ENCODE data around the gene PSMA2. TPM values are rescaled to one million over a fixed set of nuclear protein-coding genes. Genes with fewer than 3 reads are reported as not detected.
A peak's percentile ranks its signal among the peaks of the same experiment; 100 is the strongest.

Gene PSMA2
- polyA plus RNA-seq (2013, experiment 1 of 2), result 224 TPM
- 232 TPM for polyA plus RNA-seq (2013, experiment 2 of 2)

- no peak within 1 kb of the TSS for H2AK5ac ChIP-seq (ENCODE audit: low read depth, low read length)
- H3K4me1 ChIP-seq (ENCODE audit: control insufficient read depth in 2 of 2, insufficient read depth in 1 of 2, low read depth in 1 of 2, low read length in 2 of 2), result peaks cover 3 to 4% of the 10 kb centered on the region in 2 donors
- no peak within 1 kb of the TSS for H4K91ac ChIP-seq (ENCODE audit: low read depth, low read length, poor library complexity)
- H3K27ac ChIP-seq (replicated peaks; ENCODE audit: low read length), result no peak within 1 kb of the TSS
- H3K4me3 ChIP-seq (ENCODE audit: low read length in 2 of 2), result peak within 1 kb of the TSS; percentile 84 to 92
- no peak within 1 kb of the TSS for H2BK120ac ChIP-seq (ENCODE audit: low read depth, low read length)
- H3K4me2 ChIP-seq (ENCODE audit: insufficient read depth, low read length, poor library complexity, severe bottlenecking), result peak within 1 kb of the TSS; percentile 56
- H3K18ac ChIP-seq (ENCODE audit: low read length), result peak within 1 kb of the TSS; percentile 93
- H3K9me3 ChIP-seq (replicated peaks in 1 of 2; ENCODE audit: control insufficient read depth in 2 of 2, insufficient read depth in 1 of 2, low read depth in 1 of 2, low read length in 2 of 2), result no peaks in the 10 kb centered on the region
- peak within 1 kb of the TSS; percentile 94 for H3K23ac ChIP-seq (ENCODE audit: low read depth, low read length, poor library complexity)
- H3K9ac ChIP-seq (ENCODE audit: low read depth, low read length, poor library complexity), result peak within 1 kb of the TSS; percentile 89
- no peaks in the 10 kb centered on the region for H3K27me3 ChIP-seq (ENCODE audit: control insufficient read depth in 3 of 3, insufficient read depth in 3 of 3, low read depth in 1 of 3, low read length in 3 of 3)
- peaks cover 7 to 53% of the 10 kb centered on the region in 2 donors for H3K36me3 ChIP-seq (replicated peaks in 1 of 2; ENCODE audit: control insufficient read depth in 2 of 2, insufficient read depth in 2 of 2, low read length in 2 of 2)
- H2BK12ac ChIP-seq (ENCODE audit: low read length), result peak within 1 kb of the TSS; percentile 76
- peak; percentile 94 for DNase-seq (ENCODE audit: low spot score)
- H2BK15ac ChIP-seq (ENCODE audit: low read length), result peak within 1 kb of the TSS; percentile 69
- WGBS, 2 donors (ENCODE audit: extremely low coverage in 2 of 2, insufficient read length in 2 of 2, insufficient replicate concordance in 1 of 2), result no CpG with 5 or more reads among the region's 56 CpGs
- H2AFZ ChIP-seq (ENCODE audit: low read length), result peak within 1 kb of the TSS; percentile 88
- peak within 1 kb of the TSS; percentile 23 for H4K8ac ChIP-seq (ENCODE audit: low read depth, low read length)
- H3K79me1 ChIP-seq (ENCODE audit: low read depth, low read length), result peaks cover 2% of the 10 kb centered on the region
- H3K4ac ChIP-seq (ENCODE audit: low read length), result no peak within 1 kb of the TSS
- H3K14ac ChIP-seq (ENCODE audit: low read length), result no peak within 1 kb of the TSS
- H2BK5ac ChIP-seq (ENCODE audit: low read length), result no peak within 1 kb of the TSS
Observed at GRCh38 chr7:42931834-42932651, at the start of gene PSMA2, which contains the start of gene MRPL32. Gene PSMA2, minus strand, starts transcription at chr7:42932174. Its CDS starts 16 bp downstream, at chr7:42932158. Gene MRPL32, plus strand, starts transcription at chr7:42932376. Its CDS starts 11 bp downstream, at chr7:42932387.

- Histone ChIP-seq H2BK15ac (ENCODE audit: low read length) (no peak overlapping the region), H3K9ac (ENCODE audit: low read depth, low read length, poor library complexity) (no peak overlapping the region), H3K14ac (ENCODE audit: low read length) (no peak overlapping the region), H4K91ac (ENCODE audit: low read depth, low read length, poor library complexity) (no peak overlapping the region), H3K4ac (ENCODE audit: low read length) (no peak overlapping the region), H3K4me3 (ENCODE audit: low read length in 2 of 2) (no peak overlapping the region), H3K79me1 (ENCODE audit: low read depth, low read length) (no peaks in the 10 kb centered on the region), H2BK120ac (ENCODE audit: low read depth, low read length) (no peak overlapping the region), H3K36me3 (replicated peaks in 1 of 2; ENCODE audit: control insufficient read depth in 2 of 2, insufficient read depth in 2 of 2, low read length in 2 of 2) (no peaks in the 10 kb centered on the region), H2AFZ (ENCODE audit: low read length) (no peak overlapping the region), H3K4me2 (ENCODE audit: insufficient read depth, low read length, poor library complexity, severe bottlenecking) (no peak overlapping the region), H4K8ac (ENCODE audit: low read depth, low read length) (no peak overlapping the region), H3K27ac (replicated peaks; ENCODE audit: low read length) (no peak overlapping the region), H3K18ac (ENCODE audit: low read length) (no peak overlapping the region), H3K9me3 (replicated peaks in 1 of 2; ENCODE audit: control insufficient read depth in 2 of 2, insufficient read depth in 1 of 2, low read depth in 1 of 2, low read length in 2 of 2) (peaks cover 2 to 5% of the 10 kb centered on the region in 2 donors), H3K27me3 (ENCODE audit: control insufficient read depth in 3 of 3, insufficient read depth in 3 of 3, low read depth in 1 of 3, low read length in 3 of 3) (no peaks in the 10 kb centered on the region), H3K23ac (ENCODE audit: low read depth, low read length, poor library complexity) (no peak overlapping the region), H2AK5ac (ENCODE audit: low read depth, low read length) (no peak overlapping the region), H3K4me1 (ENCODE audit: control insufficient read depth in 2 of 2, insufficient read depth in 1 of 2, low read depth in 1 of 2, low read length in 2 of 2) (no peaks in the 10 kb centered on the region), H2BK5ac (ENCODE audit: low read length) (no peak overlapping the region), H2BK12ac (ENCODE audit: low read length) (no peak overlapping the region)
- WGBS, 2 donors (ENCODE audit: extremely low coverage in 2 of 2, insufficient read length in 2 of 2, insufficient replicate concordance in 1 of 2), result no CpG with 5 or more reads among the region's 1 CpG
- DNase-seq (ENCODE audit: low spot score), result no peak
Observed at GRCh38 chr7:42981601-42982000, 49.6 kb upstream of the PSMA2 start.

GRCh38 chr7:42980514-42980913, 48.5 kb upstream of the PSMA2 start:
- no peak overlapping the region for H4K91ac ChIP-seq (ENCODE audit: low read depth, low read length, poor library complexity)

GRCh38 chr7:42980084-42980483, 48.1 kb upstream of the PSMA2 start:
- H2BK15ac ChIP-seq (ENCODE audit: low read length), result no peak overlapping the region
- no peak overlapping the region for H4K91ac ChIP-seq (ENCODE audit: low read depth, low read length, poor library complexity)
- H3K14ac ChIP-seq (ENCODE audit: low read length), result no peak overlapping the region
- no peak overlapping the region for H3K4me2 ChIP-seq (ENCODE audit: insufficient read depth, low read length, poor library complexity, severe bottlenecking)
- H3K27me3 ChIP-seq (ENCODE audit: control insufficient read depth in 3 of 3, insufficient read depth in 3 of 3, low read depth in 1 of 3, low read length in 3 of 3), result no peaks in the 10 kb centered on the region
- H3K23ac ChIP-seq (ENCODE audit: low read depth, low read length, poor library complexity), result no peak overlapping the region
- no peaks in the 10 kb centered on the region for H3K36me3 ChIP-seq (replicated peaks in 1 of 2; ENCODE audit: control insufficient read depth in 2 of 2, insufficient read depth in 2 of 2, low read length in 2 of 2)
- no peak overlapping the region for H2AFZ ChIP-seq (ENCODE audit: low read length)
- no peaks in the 10 kb centered on the region for H3K79me1 ChIP-seq (ENCODE audit: low read depth, low read length)
- no peak overlapping the region for H3K4ac ChIP-seq (ENCODE audit: low read length)
- H2BK120ac ChIP-seq (ENCODE audit: low read depth, low read length), result no peak overlapping the region
- H3K4me1 ChIP-seq (ENCODE audit: control insufficient read depth in 2 of 2, insufficient read depth in 1 of 2, low read depth in 1 of 2, low read length in 2 of 2), result no peaks in the 10 kb centered on the region
- no peak overlapping the region for H4K8ac ChIP-seq (ENCODE audit: low read depth, low read length)
- H3K9me3 ChIP-seq (replicated peaks in 1 of 2; ENCODE audit: control insufficient read depth in 2 of 2, insufficient read depth in 1 of 2, low read depth in 1 of 2, low read length in 2 of 2), result peaks cover 2 to 5% of the 10 kb centered on the region in 2 donors
- no peak overlapping the region for H2BK12ac ChIP-seq (ENCODE audit: low read length)
- H3K27ac ChIP-seq (replicated peaks; ENCODE audit: low read length), result no peak overlapping the region
- H3K9ac ChIP-seq (ENCODE audit: low read depth, low read length, poor library complexity), result no peak overlapping the region
- no peak overlapping the region for H3K18ac ChIP-seq (ENCODE audit: low read length)
- H2AK5ac ChIP-seq (ENCODE audit: low read depth, low read length), result no peak overlapping the region
- H3K4me3 ChIP-seq (ENCODE audit: low read length in 2 of 2), result no peak overlapping the region
- DNase-seq (ENCODE audit: low spot score), result no peak
- H2BK5ac ChIP-seq (ENCODE audit: low read length), result no peak overlapping the region
- WGBS, 2 donors (ENCODE audit: extremely low coverage in 2 of 2, insufficient read length in 2 of 2, insufficient replicate concordance in 1 of 2), result no CpG with 5 or more reads among the region's 2 CpGs

More at GRCh38 chr7:42980514-42980913, 48.5 kb upstream of the PSMA2 start:
- no peak overlapping the region for H2BK5ac ChIP-seq (ENCODE audit: low read length)
- no peak overlapping the region for H3K18ac ChIP-seq (ENCODE audit: low read length)
- WGBS, 2 donors (ENCODE audit: extremely low coverage in 2 of 2, insufficient read length in 2 of 2, insufficient replicate concordance in 1 of 2), result no CpG with 5 or more reads among the region's 3 CpGs
- no peak for DNase-seq (ENCODE audit: low spot score)
- no peak overlapping the region for H3K27ac ChIP-seq (replicated peaks; ENCODE audit: low read length)
- H2BK12ac ChIP-seq (ENCODE audit: low read length), result no peak overlapping the region
- no peak overlapping the region for H2BK15ac ChIP-seq (ENCODE audit: low read length)
- H3K9ac ChIP-seq (ENCODE audit: low read depth, low read length, poor library complexity), result no peak overlapping the region
- peaks cover 2 to 5% of the 10 kb centered on the region in 2 donors for H3K9me3 ChIP-seq (replicated peaks in 1 of 2; ENCODE audit: control insufficient read depth in 2 of 2, insufficient read depth in 1 of 2, low read depth in 1 of 2, low read length in 2 of 2)
- no peak overlapping the region for H4K8ac ChIP-seq (ENCODE audit: low read depth, low read length)
- H2AFZ ChIP-seq (ENCODE audit: low read length), result no peak overlapping the region
- H3K14ac ChIP-seq (ENCODE audit: low read length), result no peak overlapping the region
- H3K4me3 ChIP-seq (ENCODE audit: low read length in 2 of 2), result no peak overlapping the region
- H3K36me3 ChIP-seq (replicated peaks in 1 of 2; ENCODE audit: control insufficient read depth in 2 of 2, insufficient read depth in 2 of 2, low read length in 2 of 2), result no peaks in the 10 kb centered on the region
- no peaks in the 10 kb centered on the region for H3K27me3 ChIP-seq (ENCODE audit: control insufficient read depth in 3 of 3, insufficient read depth in 3 of 3, low read depth in 1 of 3, low read length in 3 of 3)
- H3K4me2 ChIP-seq (ENCODE audit: insufficient read depth, low read length, poor library complexity, severe bottlenecking), result no peak overlapping the region
- no peaks in the 10 kb centered on the region for H3K79me1 ChIP-seq (ENCODE audit: low read depth, low read length)
- H3K23ac ChIP-seq (ENCODE audit: low read depth, low read length, poor library complexity), result no peak overlapping the region
- no peaks in the 10 kb centered on the region for H3K4me1 ChIP-seq (ENCODE audit: control insufficient read depth in 2 of 2, insufficient read depth in 1 of 2, low read depth in 1 of 2, low read length in 2 of 2)
- no peak overlapping the region for H2AK5ac ChIP-seq (ENCODE audit: low read depth, low read length)
- H2BK120ac ChIP-seq (ENCODE audit: low read depth, low read length), result no peak overlapping the region
- no peak overlapping the region for H3K4ac ChIP-seq (ENCODE audit: low read length)
